GM19372 (cell line): ENCODE measurements around the gene SIRT7.
A peak's percentile ranks its signal among the peaks of the same experiment; 100 is the strongest.

Source experiments
- ATAC-seq: cut with Tn5 transposase; IDR thresholded peaks from one replicate; pipeline ENCODE4 v1.9.1; 2021; ENCODE audit warnings: mild to moderate bottlenecking, low read depth, moderate library complexity; ENCODE audit not compliant: unreplicated experiment

The SIRT7 gene

DNA sequence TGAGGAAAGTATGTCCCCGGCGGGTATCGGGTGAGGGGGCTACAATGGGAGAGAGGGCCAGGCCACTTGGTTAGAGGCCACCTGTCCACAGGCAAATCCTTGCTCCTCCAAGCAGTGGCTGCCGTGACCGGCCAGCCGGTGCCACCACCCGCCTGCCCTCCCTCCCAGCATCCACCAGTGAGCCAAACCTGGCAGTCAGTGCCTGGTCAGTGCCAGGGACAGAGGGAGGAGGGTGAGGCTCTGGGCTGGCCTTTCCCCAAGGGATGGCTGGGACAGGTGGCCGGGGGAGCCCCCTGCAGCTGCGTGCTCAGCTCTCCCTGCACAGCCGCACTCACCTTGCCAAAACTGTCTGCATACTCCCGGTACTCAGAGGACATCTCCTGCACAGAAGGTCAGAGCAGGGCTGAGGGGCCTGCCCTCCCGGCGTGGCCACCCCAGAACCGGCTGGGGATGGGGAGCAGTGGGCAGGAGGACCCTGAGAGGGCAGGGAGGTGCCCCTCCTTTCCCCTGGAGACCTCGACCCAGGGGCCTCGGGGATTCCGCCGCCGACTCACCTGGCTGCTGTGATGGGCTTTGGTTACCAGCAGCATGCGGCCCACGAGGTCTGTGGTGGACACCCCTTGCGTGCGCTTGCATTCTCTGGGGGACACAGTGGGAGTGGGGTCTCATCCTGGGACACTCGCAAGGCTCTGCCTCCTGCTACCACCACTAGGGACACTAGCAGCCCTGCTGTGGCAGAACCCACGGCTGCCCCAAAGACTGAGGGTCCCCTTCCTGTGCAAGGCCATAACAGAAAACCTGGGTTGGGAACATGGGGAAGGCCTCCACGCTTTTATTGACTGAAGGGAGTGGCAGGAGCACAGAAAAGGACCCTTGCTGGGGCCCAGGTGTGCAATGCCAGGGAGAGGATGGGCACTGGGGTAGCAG lies 10.5 kb downstream of the SIRT7 start:
- ATAC-seq = no peak

GRCh38 chr17:81906476-81907218 lies 11.3 kb downstream of the SIRT7 start:
- ATAC-seq = no peak

DNA sequence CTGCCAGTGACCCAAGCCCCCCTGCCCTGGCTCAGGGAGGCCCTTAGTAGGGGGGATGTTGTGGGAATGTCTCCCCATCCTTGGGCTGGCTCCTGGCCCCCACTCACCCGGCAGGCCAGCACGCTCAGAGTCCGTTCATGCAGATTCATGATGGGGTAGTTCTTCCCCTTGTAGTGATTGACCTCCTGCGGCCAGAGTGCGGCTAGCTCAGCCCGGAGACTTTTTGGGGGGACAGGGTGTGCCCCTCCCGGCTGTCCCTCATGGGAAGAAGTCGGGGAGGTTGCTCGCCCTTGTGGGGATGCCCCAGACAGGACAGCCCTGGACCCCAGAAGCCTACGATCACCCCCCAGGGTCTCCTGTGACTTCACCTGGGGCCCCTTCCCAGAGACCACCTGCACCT lies 12.0 kb downstream of the SIRT7 start:
- no peak for ATAC-seq

DNA sequence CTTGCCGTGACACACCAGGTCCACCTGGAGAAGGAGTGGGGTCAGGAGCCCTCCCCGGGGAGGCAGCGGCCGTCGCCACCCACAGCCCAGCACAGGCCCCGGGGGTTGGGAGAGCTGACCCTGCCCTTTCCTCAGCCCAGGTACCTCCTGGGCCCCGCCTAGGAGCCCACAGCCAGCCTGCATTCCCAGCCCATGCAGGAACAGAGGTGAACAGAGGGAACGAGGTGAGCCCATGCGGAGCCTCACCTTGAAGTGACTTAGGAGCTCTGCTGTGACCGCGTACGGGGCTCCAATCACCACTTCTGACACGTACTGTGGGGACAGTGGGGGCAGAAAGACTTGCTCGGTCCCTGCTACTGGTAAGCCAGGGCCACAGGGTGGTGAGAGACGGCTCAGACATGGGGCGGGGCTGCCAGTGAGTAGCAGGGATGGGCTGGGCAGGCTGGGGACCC lies 12.5 kb downstream of the SIRT7 start:
- no peak for ATAC-seq

GRCh38 chr17:81904600-81905423 lies 13.2 kb downstream of the SIRT7 start:
- no peak for ATAC-seq

DNA sequence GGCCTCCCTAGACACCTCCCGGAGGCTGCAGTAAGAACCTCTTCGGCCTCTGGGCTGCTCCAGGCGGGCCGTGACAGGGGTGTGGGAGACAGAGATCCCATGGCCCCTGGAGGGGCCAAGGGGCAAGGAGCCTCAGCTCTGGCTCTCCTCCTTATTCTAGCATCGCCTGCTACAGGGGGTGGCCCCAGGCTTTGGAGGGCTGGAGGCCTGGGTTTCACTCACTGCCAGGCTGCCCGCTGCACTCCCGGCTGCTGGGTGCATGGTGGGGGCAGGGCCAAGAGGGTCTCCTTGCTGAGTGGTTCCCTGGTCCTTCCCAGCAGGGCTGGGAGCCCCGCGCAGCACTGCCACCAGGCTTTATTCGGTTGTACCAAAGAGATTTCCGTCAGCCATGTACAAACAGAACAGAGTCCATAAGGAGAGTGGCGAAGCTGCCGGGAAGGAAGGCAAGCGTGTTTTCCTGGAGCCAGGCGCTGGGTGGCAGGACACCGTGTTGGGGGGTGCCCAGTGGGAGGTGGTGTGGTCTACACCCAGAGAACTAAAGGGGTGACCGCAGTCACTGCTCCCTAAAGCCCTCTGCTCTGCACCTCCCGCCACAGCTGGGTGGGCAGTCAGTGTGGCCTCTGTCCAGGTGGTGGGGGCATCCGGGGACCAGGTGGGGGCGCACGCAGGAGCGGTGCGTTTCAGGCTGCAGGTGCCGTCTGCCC lies 13.9 kb downstream of the SIRT7 start:
- ATAC-seq = no peak

DNA sequence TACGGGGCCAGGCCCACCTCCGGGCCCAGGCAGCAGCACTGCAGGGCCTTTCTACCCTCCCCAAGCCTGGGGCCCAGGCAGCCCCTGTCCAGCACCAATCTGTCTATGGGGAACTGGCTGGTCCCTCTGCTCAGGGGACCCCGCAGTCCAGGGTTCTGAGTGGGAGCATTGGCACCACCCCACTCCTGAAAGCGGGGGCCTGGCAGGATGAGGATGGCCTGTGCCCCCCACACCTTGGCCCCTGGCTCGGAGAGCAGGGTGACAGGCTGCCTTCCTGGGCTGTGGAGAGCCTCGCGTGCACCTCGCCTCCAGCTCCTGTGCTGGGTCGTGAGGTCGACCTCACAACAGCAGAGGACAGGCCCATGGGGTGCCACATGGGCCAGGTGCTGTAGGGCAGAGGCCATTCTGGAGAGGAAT lies 14.6 kb downstream of the SIRT7 start:
- no peak for ATAC-seq

DNA sequence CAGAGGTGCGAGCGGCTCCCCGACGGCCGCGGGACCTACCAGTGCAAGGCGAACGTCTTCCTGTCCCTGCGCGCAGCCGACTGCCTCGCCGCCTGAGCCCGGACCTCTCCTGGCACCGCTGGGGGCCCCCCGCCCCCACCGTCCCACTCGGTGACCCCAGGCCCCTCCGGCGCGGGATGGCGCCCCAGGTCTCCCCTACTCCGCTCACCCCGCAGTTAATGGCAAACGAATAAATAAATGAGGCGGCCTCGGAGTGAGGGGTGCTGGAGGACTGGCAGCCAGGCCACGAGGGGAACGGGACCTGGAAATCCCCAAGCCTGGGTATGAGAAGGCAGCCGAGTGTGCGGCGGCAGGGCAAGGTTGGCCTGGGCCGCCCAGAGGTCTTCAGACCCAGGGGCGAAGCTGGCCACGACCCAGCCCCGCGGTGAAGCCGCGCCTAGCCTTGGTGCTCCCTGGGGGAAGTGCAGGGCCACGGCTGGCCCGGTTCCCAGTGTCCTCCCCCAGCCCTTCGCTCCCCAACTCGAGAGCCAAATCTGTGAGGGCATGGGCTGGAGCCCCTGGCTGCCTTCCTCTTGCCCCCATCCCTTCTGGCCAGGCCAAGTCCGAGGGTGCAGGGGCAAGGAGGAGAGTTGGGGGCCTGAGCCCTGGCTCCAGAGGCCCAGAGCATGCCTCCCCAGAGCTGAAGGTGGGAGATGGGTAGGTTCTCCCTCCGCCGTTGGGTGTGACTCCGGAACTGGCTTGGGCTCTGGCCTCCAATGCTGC lies 15.1 kb downstream of the SIRT7 start:
- no peak for ATAC-seq

DNA sequence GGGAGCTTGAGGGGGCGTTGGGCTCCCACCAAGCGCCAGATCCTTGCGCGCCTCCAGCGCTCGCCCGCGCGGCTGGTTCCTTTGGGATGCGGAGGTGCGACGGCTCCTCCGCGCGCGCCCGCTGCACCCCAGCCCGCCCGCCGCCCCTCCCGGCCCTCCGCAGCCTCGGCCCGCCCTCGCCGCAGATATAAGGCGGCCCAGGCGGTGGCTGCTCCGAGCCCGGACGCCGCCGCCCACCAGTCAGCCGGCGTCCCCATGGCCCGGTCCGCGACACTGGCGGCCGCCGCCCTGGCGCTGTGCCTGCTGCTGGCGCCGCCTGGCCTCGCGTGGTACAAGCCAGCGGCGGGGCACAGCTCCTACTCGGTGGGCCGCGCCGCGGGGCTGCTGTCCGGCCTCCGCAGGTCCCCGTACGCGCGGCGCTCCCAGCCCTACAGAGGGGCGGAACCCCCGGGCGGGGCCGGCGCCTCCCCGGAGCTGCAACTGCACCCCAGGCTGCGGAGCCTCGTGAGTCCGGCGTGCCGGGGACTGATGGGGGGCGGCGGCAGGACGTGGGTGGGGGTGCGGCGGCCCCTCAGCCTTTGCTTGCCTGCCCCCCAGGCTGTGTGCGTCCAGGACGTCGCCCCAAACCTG lies 15.8 kb downstream of the SIRT7 start, which contains the start of gene NPB:
Gene NPB, plus strand, starts transcription at position 216 of the 630 bp plus-strand sequence. Its CDS starts 40 bp downstream, at position 256.
- no peak for ATAC-seq

GRCh38 chr17:81901167-81902022 lies 16.6 kb downstream of the SIRT7 start:
- no peak for ATAC-seq

GRCh38 chr17:81900181-81900820 lies 17.7 kb downstream of the SIRT7 start:
- ATAC-seq = no peak

GRCh38 chr17:81899514-81900166 lies 18.3 kb downstream of the SIRT7 start:
- no peak for ATAC-seq

DNA sequence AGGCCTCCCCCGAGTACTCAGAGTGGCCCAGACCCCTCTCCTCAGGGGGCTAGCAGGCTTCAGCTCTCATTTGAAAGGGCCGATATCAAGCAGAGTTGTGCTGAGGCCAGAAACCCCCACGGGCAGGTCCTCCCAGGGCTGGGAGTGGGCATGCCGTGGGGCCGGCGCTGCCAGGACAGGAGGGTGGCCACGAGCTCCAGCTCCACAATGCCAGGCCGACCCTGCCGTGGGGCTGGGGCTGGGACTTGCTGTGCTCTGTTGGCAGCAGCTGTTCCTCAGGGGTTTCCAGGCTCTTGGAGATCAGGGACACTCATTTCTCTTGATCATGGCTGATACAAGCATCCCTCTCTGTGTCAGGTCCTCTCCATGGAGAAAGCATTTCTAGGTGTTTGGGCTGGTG lies 19.1 kb downstream of the SIRT7 start:
- ATAC-seq = no peak

DNA sequence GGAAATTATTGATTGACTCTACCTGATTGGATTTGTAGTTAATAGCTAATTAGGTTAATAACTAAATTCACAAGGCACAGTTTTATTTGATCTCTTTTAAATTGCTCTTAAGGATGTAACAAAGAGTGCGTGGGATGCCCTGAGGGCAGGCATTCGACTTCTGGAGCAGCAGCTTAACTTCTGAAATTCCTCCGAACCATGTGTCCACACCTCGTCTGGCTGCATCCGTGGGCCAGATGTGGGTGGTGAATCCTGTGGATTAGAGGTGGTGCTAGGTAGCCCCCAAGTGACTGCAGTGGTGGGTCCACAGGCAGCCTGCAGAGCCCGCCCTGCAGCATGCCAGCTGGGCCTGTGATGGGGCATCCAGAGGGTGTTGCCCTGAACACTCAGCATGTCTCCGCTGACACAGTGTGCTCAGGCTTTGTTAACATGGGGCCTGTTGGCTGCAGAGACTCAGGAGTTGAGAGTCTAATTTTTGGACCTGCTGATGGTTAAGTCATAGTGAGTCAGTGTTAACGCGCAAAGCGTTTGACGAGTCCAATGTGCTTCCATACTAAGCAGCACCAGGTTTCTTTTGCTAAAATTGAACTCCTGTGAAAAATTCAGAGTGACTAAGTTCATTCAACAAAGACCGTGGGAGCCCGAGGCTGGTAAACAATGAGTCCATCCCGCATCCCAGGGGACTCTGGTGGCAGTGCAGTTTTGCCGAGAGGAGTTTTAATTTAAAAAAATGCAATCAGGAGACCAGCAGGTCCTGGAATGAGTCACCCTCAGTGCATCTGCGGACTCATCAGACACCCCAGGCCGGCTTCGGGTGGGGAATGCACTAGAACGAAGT lies 19.7 kb downstream of the SIRT7 start:
- no peak for ATAC-seq

DNA sequence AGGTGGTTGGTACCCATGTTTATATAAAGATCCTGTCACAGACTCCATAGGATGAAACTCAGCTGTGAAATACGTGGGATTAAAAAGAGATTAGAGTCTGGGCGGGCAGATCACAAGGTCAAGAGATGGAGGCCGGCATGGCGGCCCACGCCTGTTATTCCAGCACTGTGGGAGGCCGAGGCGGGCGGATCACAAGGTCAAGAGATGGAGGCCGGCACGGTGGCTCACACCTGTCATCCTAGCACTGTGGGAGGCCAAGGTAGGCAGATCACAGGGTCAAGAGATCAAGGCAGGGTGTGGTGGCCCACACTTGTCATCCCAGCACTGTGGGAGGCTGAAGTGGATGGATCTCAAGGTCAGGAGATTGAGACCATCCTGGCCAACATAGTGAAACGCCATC lies 22.6 kb downstream of the SIRT7 start:
- no peak for ATAC-seq

DNA sequence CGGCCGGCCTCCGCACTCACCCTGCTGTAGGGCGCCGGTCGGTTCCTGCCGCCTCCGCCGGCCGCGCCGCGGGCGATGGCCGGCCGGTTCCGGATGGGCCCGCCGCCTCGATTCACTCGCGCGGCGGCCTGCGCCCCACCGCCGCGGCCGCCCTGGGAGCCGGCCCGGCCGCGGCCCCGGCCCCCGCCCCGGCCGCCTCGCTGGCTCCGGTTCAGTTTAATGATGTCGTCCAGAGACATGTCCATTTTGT lies 26.7 kb downstream of the SIRT7 start:
- peak; percentile 22 for ATAC-seq
